Colonic mucosa (tissue), 2 donors: ENCODE data around the gene C6orf62. TPM values are rescaled to one million over a fixed set of nuclear protein-coding genes. Genes with fewer than 3 reads are reported as not detected.

ENCODE experiments used
- total RNA-seq, 2 donors: library from RNA; stranded (reverse); fragmentation: NEBNext Ultra II Directional in 1 of 2; extraction: Animal tissue kit (Norgen Biotek cat#: 25700) in 1 of 2; gene quantifications; one replicate each; pipeline ENCODE4 v1.2.1, GENCODE V29; 2021
- donor health status: DM: no; HTN: no; CAD: no.
- donor health status: DM: no; HTN: no; CAD: no.

The C6orf62 gene
- total RNA-seq, 2 donors from 2014 or later = 70.5 to 85.3 TPM

Other genes starting within 250 kb of the C6orf62 start
- gene GPLD1, start 229.6 kb downstream of the C6orf62 start, total RNA-seq = under 1 TPM; 0.84 to 0.88 TPM
- 10 to 100 TPM; 12.2 to 16.4 TPM for gene ALDH5A1, start 224.2 kb downstream of the C6orf62 start, total RNA-seq
- 1 to 10 TPM; 1.2 to 1.7 TPM for gene KIAA0319, start 73.0 kb downstream of the C6orf62 start, total RNA-seq
- 100 to 1,000 TPM; 209 to 408 TPM for gene TDP2, start 52.3 kb downstream of the C6orf62 start, total RNA-seq
- 10 to 100 TPM; 39.6 to 63.6 TPM for gene ACOT13, start 52.1 kb downstream of the C6orf62 start, total RNA-seq
- 10 to 100 TPM; 83.8 to 95.8 TPM for gene GMNN, start 55.8 kb upstream of the C6orf62 start, total RNA-seq
- gene ARMH2, start 79.8 kb upstream of the C6orf62 start, total RNA-seq = not detected
- gene RIPOR2, start 216.8 kb upstream of the C6orf62 start, total RNA-seq = 1 to 10 TPM; 1.8 to 2.0 TPM